ENCODE data around the gene ASB18. TPM values are rescaled to one million over a fixed set of nuclear protein-coding genes. Genes with fewer than 3 reads are reported as not detected.
A peak's percentile ranks its signal among the peaks of the same experiment; 100 is the strongest.

The ASB18 gene
- total and polyA plus RNA-seq, 2 donors (not counting 3 experiments of a cell fraction or from before 2014, with no cell fraction given): not detected

DNA sequence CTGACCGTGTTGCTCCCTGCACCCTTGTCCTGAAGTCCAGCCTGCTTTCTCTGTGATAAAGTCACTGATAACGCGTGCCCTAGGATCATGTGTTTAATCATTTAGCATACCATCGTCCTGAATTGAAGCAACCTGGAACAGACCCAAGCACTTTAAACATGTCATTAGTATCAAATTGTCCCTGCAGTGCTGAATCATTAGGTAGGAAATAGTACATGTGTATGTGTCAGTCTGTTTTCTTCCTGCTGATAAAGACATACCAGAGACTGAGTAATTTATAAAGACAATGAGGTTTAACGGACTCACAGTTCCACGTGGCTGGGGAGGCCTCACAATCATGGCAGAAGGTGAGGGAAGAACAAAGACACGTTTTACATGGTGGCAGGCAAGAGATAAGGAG, 2.8 kb downstream of the ASB18 start:
- no TSS peak for BruUV-seq (replicated peaks)
- POLR2A ChIA-PET: interaction anchor here (0.6 kb wide), 1 partner anchor 14 kb away, joined by 5 read pairs; no protein-coding TSS in a partner anchor
- Histone ChIP-seq H3K9ac (replicated peaks; ENCODE audit: extremely low read depth, insufficient read depth, low read length) (no peak overlapping the region), H3K27me3 (ENCODE audit: control insufficient read depth in 2 of 2, insufficient read depth in 2 of 2, low read length in 2 of 2) (no peaks in the 10 kb centered on the region), H3K9me3 (replicated peaks; ENCODE audit: control insufficient read depth, insufficient read depth, low read length) (no peaks in the 10 kb centered on the region), H3K9me1 (replicated peaks; ENCODE audit: control insufficient read depth, extremely low read depth, insufficient read depth, low read length) (no peaks in the 10 kb centered on the region), H3K27ac (ENCODE audit: insufficient read depth, low read depth, low read length) (no peak overlapping the region), H3K4me3 (replicated peaks in 1 of 3; ENCODE audit: insufficient read depth in 1 of 3, low read depth in 1 of 3, low read length in 3 of 3) (no peak overlapping the region), H3K79me2 (ENCODE audit: control insufficient read depth, insufficient read depth, low read length) (no peaks in the 10 kb centered on the region), H3K4me1 (ENCODE audit: control insufficient read depth, extremely low read depth, insufficient read depth, low read length) (no peaks in the 10 kb centered on the region), H3K36me3 (ENCODE audit: control insufficient read depth in 2 of 2, extremely low read depth in 1 of 2, insufficient read depth in 2 of 2, low read length in 2 of 2) (no peaks in the 10 kb centered on the region), H3K4me2 (ENCODE audit: insufficient read depth, low read length) (no peak overlapping the region), H2AFZ (ENCODE audit: low read depth, low read length) (no peak overlapping the region), H4K20me1 (replicated peaks; ENCODE audit: control insufficient read depth, extremely low read depth, insufficient read depth, low read length) (no peaks in the 10 kb centered on the region)
- intact Hi-C loops (cut with micrococcal nuclease): no loop called here
- DNase-seq (ENCODE audit: low read depth, low spot score): peak; percentile 27
- dilution Hi-C loops (cut with MboI; ENCODE audit: extremely low pct_ligation_motif_present, low sequenced_read_pairs): no loop called here
- CTCF ChIA-PET: no interaction called here
- peak; percentile 63 for FAIRE-seq
- TF ChIP-seq POLR2AphosphoS5 (IDR thresholded peaks at IDR 0.05; ENCODE audit: insufficient read depth, low read depth, low read length) (no peak), GATA2 (IDR thresholded peaks at IDR 0.05; ENCODE audit: insufficient read depth, insufficient read length, low read depth, low read length) (peak; percentile 74), FOS (IDR thresholded peaks at IDR 0.05; ENCODE audit: borderline replicate concordance, insufficient read depth, low read length) (peak; percentile 78), EZH2 (IDR thresholded peaks at IDR 0.05; ENCODE audit: borderline replicate concordance, low read depth, low read length, severe bottlenecking) (no peak)
- TF ChIP-seq, protein P1, sequence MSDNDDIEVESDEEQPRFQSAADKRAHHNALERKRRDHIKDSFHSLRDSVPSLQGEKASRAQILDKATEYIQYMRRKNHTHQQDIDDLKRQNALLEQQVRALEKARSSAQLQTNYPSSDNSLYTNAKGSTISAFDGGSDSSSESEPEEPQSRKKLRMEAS (IDR thresholded peaks at IDR 0.05; ENCODE audit: insufficient read depth, insufficient read length): no peak

DNA sequence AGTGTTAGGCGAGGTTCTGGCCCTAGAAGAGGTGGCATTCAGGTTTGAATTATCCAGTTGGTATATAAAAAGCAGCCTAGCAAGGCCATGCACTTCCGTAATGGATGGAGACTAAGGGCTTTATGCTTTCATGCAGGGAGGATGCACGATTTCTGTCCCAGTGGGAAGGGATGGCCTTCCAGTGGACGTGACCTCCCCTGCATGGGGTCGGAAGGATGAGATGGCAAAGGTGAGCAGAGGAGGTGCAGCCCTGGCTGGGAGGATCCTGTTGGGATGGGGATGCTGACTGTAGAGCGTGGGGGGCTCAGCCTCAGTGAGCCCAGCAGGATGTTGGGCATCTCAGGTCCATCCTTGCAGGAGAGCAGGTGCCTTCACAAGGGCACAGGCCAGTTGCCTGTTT, 4.8 kb downstream of the ASB18 start:
- Histone ChIP-seq H3K36me3 (ENCODE audit: control insufficient read depth in 2 of 2, extremely low read depth in 1 of 2, insufficient read depth in 2 of 2, low read length in 2 of 2) (no peaks in the 10 kb centered on the region), H2AFZ (ENCODE audit: low read depth, low read length) (no peak overlapping the region), H3K4me1 (ENCODE audit: control insufficient read depth, extremely low read depth, insufficient read depth, low read length) (no peaks in the 10 kb centered on the region), H3K9ac (replicated peaks; ENCODE audit: extremely low read depth, insufficient read depth, low read length) (no peak overlapping the region), H3K79me2 (ENCODE audit: control insufficient read depth, insufficient read depth, low read length) (no peaks in the 10 kb centered on the region), H3K4me2 (ENCODE audit: insufficient read depth, low read length) (no peak overlapping the region), H4K20me1 (replicated peaks; ENCODE audit: control insufficient read depth, extremely low read depth, insufficient read depth, low read length) (no peaks in the 10 kb centered on the region), H3K9me1 (replicated peaks; ENCODE audit: control insufficient read depth, extremely low read depth, insufficient read depth, low read length) (no peaks in the 10 kb centered on the region), H3K9me3 (replicated peaks; ENCODE audit: control insufficient read depth, insufficient read depth, low read length) (no peaks in the 10 kb centered on the region), H3K27ac (ENCODE audit: insufficient read depth, low read depth, low read length) (no peak overlapping the region), H3K4me3 (replicated peaks in 1 of 3; ENCODE audit: insufficient read depth in 1 of 3, low read depth in 1 of 3, low read length in 3 of 3) (no peak overlapping the region), H3K27me3 (ENCODE audit: control insufficient read depth in 2 of 2, insufficient read depth in 2 of 2, low read length in 2 of 2) (no peaks in the 10 kb centered on the region)
- BruUV-seq (replicated peaks): no TSS peak
- TF ChIP-seq, protein P2, sequence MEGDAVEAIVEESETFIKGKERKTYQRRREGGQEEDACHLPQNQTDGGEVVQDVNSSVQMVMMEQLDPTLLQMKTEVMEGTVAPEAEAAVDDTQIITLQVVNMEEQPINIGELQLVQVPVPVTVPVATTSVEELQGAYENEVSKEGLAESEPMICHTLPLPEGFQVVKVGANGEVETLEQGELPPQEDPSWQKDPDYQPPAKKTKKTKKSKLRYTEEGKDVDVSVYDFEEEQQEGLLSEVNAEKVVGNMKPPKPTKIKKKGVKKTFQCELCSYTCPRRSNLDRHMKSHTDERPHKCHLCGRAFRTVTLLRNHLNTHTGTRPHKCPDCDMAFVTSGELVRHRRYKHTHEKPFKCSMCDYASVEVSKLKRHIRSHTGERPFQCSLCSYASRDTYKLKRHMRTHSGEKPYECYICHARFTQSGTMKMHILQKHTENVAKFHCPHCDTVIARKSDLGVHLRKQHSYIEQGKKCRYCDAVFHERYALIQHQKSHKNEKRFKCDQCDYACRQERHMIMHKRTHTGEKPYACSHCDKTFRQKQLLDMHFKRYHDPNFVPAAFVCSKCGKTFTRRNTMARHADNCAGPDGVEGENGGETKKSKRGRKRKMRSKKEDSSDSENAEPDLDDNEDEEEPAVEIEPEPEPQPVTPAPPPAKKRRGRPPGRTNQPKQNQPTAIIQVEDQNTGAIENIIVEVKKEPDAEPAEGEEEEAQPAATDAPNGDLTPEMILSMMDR (IDR thresholded peaks at IDR 0.05; ENCODE audit: extremely low read depth in 1 of 2, insufficient read depth in 1 of 2, low read depth in 1 of 2, low read length in 2 of 2): no peak
- CTCF ChIA-PET: no interaction called here
- intact Hi-C loops (cut with micrococcal nuclease): loop anchor here (5.0 kb wide), 1 partner anchor 1363 kb away; no protein-coding TSS in a partner anchor
- DNase-seq (ENCODE audit: low read depth, low spot score): no peak
- POLR2A ChIA-PET: no interaction called here
- FAIRE-seq: no peak
- dilution Hi-C loops (cut with MboI; ENCODE audit: extremely low pct_ligation_motif_present, low sequenced_read_pairs): no loop called here

Measured in endothelial cell of umbilical vein (primary cell).